ENCODE measurements around the gene RMC1.
"Not testable (repeated sequence)": the region's sequence is repeated elsewhere in the genome, so short reads cannot be mapped to it uniquely, and the experiment has no call there.

RMC1 gene

GRCh38 chr18:23567671-23568070 is 64.4 kb downstream of the RMC1 start:
- DNase-seq = no peak

GRCh38 chr18:23568281-23569138 is 65.2 kb downstream of the RMC1 start:
- DNase-seq = no peak

- DNase-seq = no peak
Measured at GRCh38 chr18:23569299-23570063, 66.2 kb downstream of the RMC1 start.

GRCh38 chr18:23570912-23571504 is 67.7 kb downstream of the RMC1 start:
- DNase-seq = no peak

GRCh38 chr18:23572012-23572411 is 68.7 kb downstream of the RMC1 start:
- no peak for DNase-seq

- no peak for DNase-seq
Measured at GRCh38 chr18:23572570-23572969, 69.3 kb downstream of the RMC1 start.

- no peak for DNase-seq
Measured at GRCh38 chr18:23573020-23573419, 69.7 kb downstream of the RMC1 start.

GRCh38 chr18:23573626-23574431 is 70.5 kb downstream of the RMC1 start:
- DNase-seq = no peak

GRCh38 chr18:23574611-23575308 is 71.4 kb downstream of the RMC1 start:
- DNase-seq = no peak

GRCh38 chr18:23575309-23575651 is 72.0 kb downstream of the RMC1 start:
- no peak for DNase-seq

GRCh38 chr18:23577521-23577920 is 74.2 kb downstream of the RMC1 start:
- DNase-seq = not testable (repeated sequence)

- DNase-seq = no peak
Measured at GRCh38 chr18:23578067-23578701, 74.9 kb downstream of the RMC1 start.

- DNase-seq = no peak
Measured at GRCh38 chr18:23578891-23579653, 75.8 kb downstream of the RMC1 start.

- DNase-seq = no peak
Measured at GRCh38 chr18:23580677-23581367, 77.5 kb downstream of the RMC1 start.

Data from T1000 (cell line).